Panc1 (cell line): ENCODE measurements around the gene E2F1. TPM values are rescaled to one million over a fixed set of nuclear protein-coding genes. Genes with fewer than 3 reads are reported as not detected.

Experiments used
- ATAC-seq: fragments of 200-7000 bp; cut with Tn5 transposase; 2 replicates; pipeline ENCODE4 v1.9.1; 2020; ENCODE audit warnings: mild to moderate bottlenecking, moderate library complexity
- Bru-seq: library from RNA; stranded (reverse); fragments of 400-500 nt; gene quantifications from one replicate; lab custom pipeline; 2021; lab: Mats Ljungman, UMichigan
- BruChase-seq, 2 experiments: library from RNA; stranded (reverse); fragments of 400-500 nt; gene quantifications; one replicate each; lab custom pipeline; 2021; lab: Mats Ljungman, UMichigan
- BruUV-seq: library from RNA; stranded (reverse); fragments of 400-500 nt; replicated peaks from 2 replicates; lab custom pipeline; 2021; lab: Mats Ljungman, UMichigan
- CTCF ChIA-PET: fragments of 300-600 bp; sonication (Branson Sonifier 250); formaldehyde crosslinking; loops from one replicate; lab custom pipeline; 2022; ENCODE audit warnings: antibody characterized with exemption; lab: Charles Lee
- POLR2A ChIA-PET: fragments of 300-600 bp; sonication (Branson Sonifier 250); formaldehyde crosslinking; loops from one replicate; lab custom pipeline; 2022; ENCODE audit warnings: antibody characterized with exemption; lab: Charles Lee
- DNase-seq: peaks from one replicate; pipeline ENCODE4 v3.0.0-alpha.2; 2010; ENCODE audit warnings: low read depth, low spot score
- H3K27ac ChIP-seq: 2 replicates; pipeline ENCODE4 v1.5.1; 2011; ENCODE audit warnings: mild to moderate bottlenecking, low read length, inconsistent platforms
- H3K27me3 ChIP-seq: fragments of 200-500 bp; sonication (Bioruptor generic); 2 replicates; pipeline ENCODE4 v1.6.0; 2014; ENCODE audit warnings: low read length, inconsistent platforms; ENCODE audit not compliant: control insufficient read depth, insufficient read depth
- H3K36me3 ChIP-seq: fragments of 200-500 bp; sonication (Bioruptor generic); 2 replicates; pipeline ENCODE4 v1.5.1; 2014; ENCODE audit warnings: inconsistent platforms, mild to moderate bottlenecking, low read length, moderate library complexity; ENCODE audit not compliant: control insufficient read depth, insufficient read depth
- H3K4me1 ChIP-seq: 2 replicates; pipeline ENCODE4 v1.5.1; 2011; ENCODE audit warnings: inconsistent platforms, mild to moderate bottlenecking, low read length, moderate library complexity; ENCODE audit not compliant: control insufficient read depth, insufficient read depth
- H3K4me3 ChIP-seq, 2 experiments: 2 replicates each; pipeline ENCODE4 v1.5.1; 2011 to 2012; ENCODE audit warnings: low read depth in 2 of 2, low read length in 2 of 2, mild to moderate bottlenecking in 2 of 2, inconsistent platforms in 1 of 2, moderate library complexity in 1 of 2
- H3K9me3 ChIP-seq: fragments of 200-500 bp; sonication (Bioruptor generic); 2 replicates; pipeline ENCODE4 v1.5.1; 2014; ENCODE audit warnings: low read depth, mild to moderate bottlenecking, inconsistent platforms, low read length, moderate library complexity; ENCODE audit not compliant: control insufficient read depth, insufficient read depth
- CTCF ChIP-seq: fragments of 450-650 bp; IDR thresholded peaks from 2 replicates; pipeline ENCODE4 v1.5.1; 2017; ENCODE audit warnings: mild to moderate bottlenecking
- POLR2AphosphoS5 ChIP-seq: IDR thresholded peaks from 2 replicates; pipeline ENCODE4 v1.6.1; 2012; ENCODE audit warnings: mild to moderate bottlenecking, low read depth, low read length, moderate library complexity
- REST ChIP-seq, 2 experiments: IDR thresholded peaks; 2 replicates each; pipeline ENCODE4 v1.6.1; 2011 to 2012; ENCODE audit warnings: low read depth in 2 of 2, control low read depth in 1 of 2, low read length in 1 of 2, mild to moderate bottlenecking in 1 of 2, moderate library complexity in 1 of 2; ENCODE audit not compliant: insufficient read depth in 1 of 2
- SIN3A ChIP-seq: IDR thresholded peaks from 2 replicates; pipeline ENCODE4 v1.6.1; 2012; ENCODE audit warnings: low read depth, mild to moderate bottlenecking, low read length, moderate library complexity, borderline replicate concordance; ENCODE audit not compliant: insufficient read depth
- TCF7L2 ChIP-seq: IDR thresholded peaks from 2 replicates; pipeline ENCODE4 v1.6.1; 2011; ENCODE audit warnings: mild to moderate bottlenecking, low read depth, low read length, inconsistent platforms
- in situ Hi-C: cut with HindIII; loops from 2 replicates; pipeline ENCODE4 v1.10.0; 2016; ENCODE audit warnings: low sequenced_read_pairs, low pct_unique_long_range_greater_than_20kb
- intact Hi-C: fragments of 100-400 bp; cut with micrococcal nuclease; formaldehyde crosslinking; loops from one replicate; pipeline ENCODE4 v1.10.0; 2022; ENCODE audit not compliant: unreplicated experiment
- long read RNA-seq: library from polyadenylated mRNA; unstranded; transcript quantifications from one replicate; pipeline ENCODE4 v2.0.0, GENCODE V29; 2021; ENCODE audit not compliant: unreplicated experiment
- polyA plus RNA-seq: library from polyadenylated mRNA; unstranded; fragments of >200 nt; gene quantifications from one replicate; pipeline ENCODE4 v1.2.1, GENCODE V29; 2012; ENCODE audit warnings: missing spikeins; ENCODE audit not compliant: insufficient read length
- total RNA-seq: library from RNA; stranded (reverse); gene quantifications from one replicate; pipeline ENCODE4 v1.2.1, GENCODE V29; 2021; ENCODE audit not compliant: unreplicated experiment

Gene E2F1
- total RNA-seq (64.2 TPM), Bru-seq, nascent RNA (percentile 87 among the genes with signal in this experiment), BruChase-seq, experiment 1, labeled RNA remaining after a 2-hour chase (percentile 93 among the genes with signal in this experiment), BruChase-seq, experiment 2, labeled RNA remaining after a 6-hour chase (percentile 94 among the genes with signal in this experiment)
- polyA plus RNA-seq, result 35.8 TPM
- long read RNA-seq, transcript E2F1-201 (7 exons, 2,503 nt), result major isoform, 134 of 178 reads
- long read RNA-seq, partial matches to known transcripts, result 27 of 178 reads
- long read RNA-seq, other reads (novel, unspliced or antisense), result 17 of 178 reads

DNA sequence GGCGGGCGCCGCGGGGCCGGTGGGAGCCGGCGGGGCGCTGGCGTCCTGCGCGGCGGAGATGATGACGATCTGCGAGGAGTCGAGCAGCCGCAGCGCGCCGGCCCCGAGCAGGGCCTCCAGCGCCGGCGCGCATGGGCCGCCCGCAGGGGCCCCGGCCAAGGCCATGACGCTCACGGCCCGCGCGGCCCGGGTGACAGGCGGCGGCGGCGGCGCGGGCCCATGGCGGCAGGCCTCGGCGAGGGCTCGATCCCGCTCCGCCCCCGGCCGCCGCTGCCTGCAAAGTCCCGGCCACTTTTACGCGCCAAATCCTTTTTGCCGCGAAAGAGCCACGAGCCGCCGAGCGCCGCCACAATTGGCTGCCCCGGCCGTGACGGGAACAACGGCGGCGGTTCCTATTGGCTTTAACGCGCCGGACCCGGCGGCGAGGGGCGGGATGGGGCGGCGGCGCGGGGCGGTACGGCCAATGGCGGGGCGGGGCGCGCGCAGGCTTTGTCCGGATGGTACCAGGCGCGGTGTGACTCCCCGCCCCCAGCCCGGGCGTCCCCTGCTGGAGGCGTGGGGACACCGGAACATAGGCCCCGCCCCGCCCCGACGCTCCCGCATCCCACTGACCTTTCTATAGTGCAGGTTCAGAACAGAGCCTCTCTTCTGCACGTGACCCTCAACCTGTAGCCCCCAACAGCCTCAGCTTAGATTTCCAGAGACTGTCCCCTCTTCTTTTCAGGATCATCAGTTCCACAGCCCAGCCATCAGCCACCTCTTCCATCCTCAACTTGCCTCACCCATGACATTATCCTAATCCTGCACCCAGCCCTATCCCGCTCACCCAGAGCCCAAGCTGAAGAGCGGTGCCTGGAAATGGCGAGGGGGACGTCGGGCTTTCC, at the start of gene E2F1:
E2F1 (minus strand) TSS at position 286 of the 884 bp plus-strand sequence; CDS start at position 165, 121 bp downstream.
- no TSS peak for BruUV-seq
- Histone ChIP-seq H3K4me1 (peaks cover 6% of the 10 kb centered on the region), H3K27me3 (no peaks in the 10 kb centered on the region), H3K4me3 (peak within 1 kb of the TSS; percentile 58 to 83), H3K27ac (peak within 1 kb of the TSS; percentile 87), H3K36me3 (no peaks in the 10 kb centered on the region), H3K9me3 (no peaks in the 10 kb centered on the region)
- intact Hi-C loops, result no loop called here
- DNase-seq, result peak; percentile 28
- ATAC-seq, result peak; percentile 97
- TF ChIP-seq REST (IDR thresholded peaks at IDR 0.05; ENCODE audit: insufficient read depth in 1 of 2, low read depth in 2 of 2, low read length in 1 of 2) (no peak), TCF7L2 (0 out of 2 replicates have a peak, but pooled peaks have one; percentile 21), SIN3A (peak; percentile 97), POLR2AphosphoS5 (peak; percentile 53; the same call in 1 of the 2 replicates), CTCF (no peak; the same call in 1 of the 2 replicates)
- in situ Hi-C loops, result no loop called here
- POLR2A ChIA-PET, result no interaction called here
- CTCF ChIA-PET, result no interaction called here

DNA sequence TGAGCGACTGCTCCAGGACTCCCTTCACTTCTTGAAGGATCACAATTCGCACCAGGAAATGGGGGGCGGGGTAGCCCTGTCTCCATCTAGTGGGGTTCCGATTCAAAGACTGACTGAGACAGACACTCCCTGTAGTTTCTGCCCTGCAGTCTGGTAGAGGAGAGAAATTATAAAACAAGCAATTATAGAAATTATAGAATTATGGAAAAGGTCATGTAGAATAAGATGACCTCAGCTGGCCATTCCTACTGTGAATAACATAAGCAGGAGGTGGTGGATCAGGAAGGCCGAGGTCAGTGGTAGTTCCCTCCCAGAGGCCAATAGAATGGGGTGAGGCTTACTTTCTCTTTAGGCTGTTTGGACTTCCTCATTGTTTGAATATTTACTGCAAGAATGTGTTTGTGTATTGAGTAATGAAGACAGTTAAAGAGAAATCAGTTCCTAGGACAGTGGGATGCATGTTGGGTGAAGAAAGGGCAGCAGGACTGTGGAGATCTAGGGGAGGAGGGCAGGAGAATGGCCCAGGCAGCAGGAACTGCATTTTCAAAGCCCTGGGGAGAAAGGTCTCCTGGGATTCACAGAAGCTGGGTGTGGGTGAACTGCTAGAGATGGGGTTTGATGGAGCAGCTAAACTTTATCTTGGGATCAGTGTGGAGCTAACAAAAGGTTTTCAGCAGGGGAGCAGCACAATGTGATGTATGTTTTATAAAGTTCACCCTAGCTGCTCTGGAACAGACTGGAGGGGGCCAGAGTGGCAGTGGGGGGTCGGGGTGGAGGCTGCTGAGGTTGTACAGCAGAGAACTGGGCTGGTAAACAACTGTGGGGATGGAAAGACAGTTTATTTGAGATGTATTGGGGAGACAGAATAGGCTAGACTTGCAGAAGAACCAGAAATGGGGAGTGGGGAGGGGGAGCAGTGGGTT, 47.7 kb upstream of the E2F1 start:
- in situ Hi-C loops, result no loop called here
- intact Hi-C loops, result no loop called here
- no peak for TF ChIP-seq TCF7L2
- TF ChIP-seq POLR2AphosphoS5, result 0 out of 2 replicates have a peak, but pooled peaks have one; percentile 46
- no peak for TF ChIP-seq CTCF
- no peak for TF ChIP-seq SIN3A
- peak; percentile 36 for ATAC-seq
- no peaks in the 10 kb centered on the region for H3K27me3 ChIP-seq
- TSS peak; percentile 67 for BruUV-seq
- peaks cover 5% of the 10 kb centered on the region; the same call in 1 of the 2 replicates for H3K9me3 ChIP-seq
- peak overlapping the region; percentile 2 to 83; a peak in 3 of 4 replicates for H3K4me3 ChIP-seq
- ChIA-PET CTCF (no interaction called here), POLR2A (interaction anchor here (0.6 to 1.0 kb wide), 2 partner anchors 8 kb away, joined by 4 to 5 read pairs; no protein-coding TSS in a partner anchor)
- DNase-seq, result no peak
- no peaks in the 10 kb centered on the region for H3K36me3 ChIP-seq
- peak overlapping the region; percentile 90 for H3K27ac ChIP-seq
- H3K4me1 ChIP-seq, result peaks cover 13% of the 10 kb centered on the region
